CD14-positive monocyte (primary cell): ENCODE data around the gene SSBP4. TPM values are rescaled to one million over a fixed set of nuclear protein-coding genes. Genes with fewer than 3 reads are reported as not detected.

ENCODE experiments used
- DNase-seq, 3 donors: peaks; one replicate each; pipeline ENCODE4 v3.0.0-alpha.2; 2011 to 2022
- H2AFZ ChIP-seq: 2 replicates; pipeline ENCODE4 v1.6.0; 2012; ENCODE audit warnings: mild to moderate bottlenecking, low read depth, low read length, inconsistent platforms; ENCODE audit not compliant: insufficient read depth, poor library complexity, severe bottlenecking
- H3K27ac ChIP-seq, 2 donors: 1 replicate in 1 of 2; 2 replicates in 1 of 2; pipeline ENCODE4 v1.5.1; 2012 to 2013; ENCODE audit warnings: low read length in 2 of 2, control low read depth in 1 of 2, inconsistent platforms in 1 of 2, low read depth in 1 of 2, mild to moderate bottlenecking in 1 of 2
- H3K27me3 ChIP-seq, 2 donors: one replicate each; pipeline versions ENCODE4 v1.6.0 to v1.6.1; 2011 to 2013; ENCODE audit warnings: low read length in 2 of 2; ENCODE audit not compliant: control insufficient read depth in 2 of 2, insufficient read depth in 2 of 2
- H3K36me3 ChIP-seq, 2 donors: replicated peaks in 1 of 2; 1 replicate in 1 of 2; 2 replicates in 1 of 2; pipeline versions ENCODE4 v1.5.1 to v1.6.1; 2012 to 2013; ENCODE audit warnings: low read length in 2 of 2, control low read depth in 1 of 2, inconsistent platforms in 1 of 2, mild to moderate bottlenecking in 1 of 2; ENCODE audit not compliant: insufficient read depth in 2 of 2, control insufficient read depth in 1 of 2
- H3K4me1 ChIP-seq, 2 donors: 1 replicate in 1 of 2; 2 replicates in 1 of 2; pipeline versions ENCODE4 v1.5.1 to v1.6.1; 2012 to 2013; ENCODE audit warnings: low read length in 2 of 2, control low read depth in 1 of 2, inconsistent platforms in 1 of 2, mild to moderate bottlenecking in 1 of 2, moderate library complexity in 1 of 2; ENCODE audit not compliant: insufficient read depth in 2 of 2, control insufficient read depth in 1 of 2
- H3K4me2 ChIP-seq: replicated peaks from 2 replicates; pipeline ENCODE3; 2012; ENCODE audit warnings: low read length, moderate library complexity, mild to moderate bottlenecking; ENCODE audit not compliant: poor library complexity, severe bottlenecking; ENCODE audit errors: extremely low read depth
- H3K4me3 ChIP-seq, 3 experiments: fragments of 200-600 bp in 1 of 3; sonication (generic) in 1 of 3; replicated peaks in 1 of 3; 1 replicate in 2 of 3; 2 replicates in 1 of 3; pipeline ENCODE4 v1.5.1; 2011 to 2013; ENCODE audit warnings: low read length in 3 of 3, mild to moderate bottlenecking in 3 of 3, control low read depth in 2 of 3, low read depth in 2 of 3, inconsistent platforms in 1 of 3, moderate library complexity in 1 of 3
- H3K79me2 ChIP-seq: 2 replicates; pipeline ENCODE4 v1.6.0; 2012; ENCODE audit warnings: mild to moderate bottlenecking, control low read depth, inconsistent platforms, low read length, moderate library complexity; ENCODE audit not compliant: insufficient read depth
- H3K9ac ChIP-seq: 2 replicates; pipeline ENCODE4 v1.6.0; 2017; ENCODE audit warnings: low read length, mild to moderate bottlenecking; ENCODE audit not compliant: insufficient read depth, poor library complexity, severe bottlenecking
- H3K9me3 ChIP-seq, 2 donors: replicated peaks in 1 of 2; 1 replicate in 1 of 2; 2 replicates in 1 of 2; pipeline versions ENCODE4 v1.5.1 to v1.6.1; 2012 to 2013; ENCODE audit warnings: low read length in 2 of 2, control low read depth in 1 of 2; ENCODE audit not compliant: control insufficient read depth in 1 of 2, insufficient read depth in 1 of 2
- H4K20me1 ChIP-seq: 2 replicates; pipeline ENCODE4 v1.6.0; 2012; ENCODE audit warnings: mild to moderate bottlenecking, low read length, control low read depth, moderate library complexity; ENCODE audit not compliant: insufficient read depth
- H3K27ac Mint-ChIP-seq, 7 donors: one replicate each; pipeline ENCODE4 v1.8.0; 2020; ENCODE audit warnings: mild to moderate bottlenecking in 7 of 7, mixed read lengths in 7 of 7, moderate library complexity in 6 of 7, inconsistent platforms in 2 of 7
- H3K27me3 Mint-ChIP-seq, 3 donors: one replicate each; pipeline ENCODE4 v1.8.0; 2021 to 2022; ENCODE audit warnings: low read depth in 3 of 3, mild to moderate bottlenecking in 3 of 3, mixed read lengths in 3 of 3, moderate library complexity in 3 of 3, inconsistent platforms in 1 of 3
- H3K36me3 Mint-ChIP-seq, 2 donors: one replicate each; pipeline ENCODE4 v1.8.0; 2020; ENCODE audit warnings: mixed read lengths in 2 of 2, inconsistent platforms in 1 of 2, mild to moderate bottlenecking in 1 of 2
- H3K4me1 Mint-ChIP-seq: one replicate; pipeline ENCODE4 v1.8.0; 2020; ENCODE audit warnings: mild to moderate bottlenecking, mixed read lengths
- H3K4me3 Mint-ChIP-seq, 2 donors: one replicate each; pipeline ENCODE4 v1.8.0; 2020; ENCODE audit warnings: mild to moderate bottlenecking in 2 of 2, mixed read lengths in 2 of 2, moderate library complexity in 1 of 2
- H3K9me3 Mint-ChIP-seq, 7 donors: one replicate each; pipeline ENCODE4 v1.8.0; 2020 to 2022; ENCODE audit warnings: mixed read lengths in 7 of 7, mild to moderate bottlenecking in 6 of 7, moderate library complexity in 6 of 7, inconsistent platforms in 2 of 7
- WGBS: methylation state at CpG from one replicate; pipeline ENCODE4 v1.1.5; 2013; ENCODE audit warnings: missing lambda C conversion rate; ENCODE audit not compliant: insufficient coverage; 5-methylcytosine and 5-hydroxymethylcytosine counted together
- intact Hi-C, 2 donors: fragments of 100-400 bp; cut with micrococcal nuclease; formaldehyde crosslinking; loops; one replicate each; pipeline versions ENCODE4 v1.15.0 to v1.15.1; 2023
- polyA plus RNA-seq, 3 donors: library from polyadenylated mRNA; depleted of rRNA in 1 of 3; unstranded in 2 of 3; stranded (reverse) in 1 of 3; fragments of 300-500 nt in 2 of 3; fragments of >200 nt in 1 of 3; fragmentation: Illumina TruSeq in 2 of 3; gene quantifications; 1 replicate in 2 of 3; 2 replicates in 1 of 3; pipeline ENCODE4 v1.2.3, GENCODE V29; 2012 to 2021
- TF ChIP-seq, protein P1 (sequence below): fragments of 200-600 bp; IDR thresholded peaks from one replicate; pipeline ENCODE4 v1.8.0; 2022; ENCODE audit warnings: antibody characterized with exemption, mild to moderate bottlenecking

Gene SSBP4
- polyA plus RNA-seq, 3 donors, result 38.5 to 74.5 (median 48.3) TPM

DNA sequence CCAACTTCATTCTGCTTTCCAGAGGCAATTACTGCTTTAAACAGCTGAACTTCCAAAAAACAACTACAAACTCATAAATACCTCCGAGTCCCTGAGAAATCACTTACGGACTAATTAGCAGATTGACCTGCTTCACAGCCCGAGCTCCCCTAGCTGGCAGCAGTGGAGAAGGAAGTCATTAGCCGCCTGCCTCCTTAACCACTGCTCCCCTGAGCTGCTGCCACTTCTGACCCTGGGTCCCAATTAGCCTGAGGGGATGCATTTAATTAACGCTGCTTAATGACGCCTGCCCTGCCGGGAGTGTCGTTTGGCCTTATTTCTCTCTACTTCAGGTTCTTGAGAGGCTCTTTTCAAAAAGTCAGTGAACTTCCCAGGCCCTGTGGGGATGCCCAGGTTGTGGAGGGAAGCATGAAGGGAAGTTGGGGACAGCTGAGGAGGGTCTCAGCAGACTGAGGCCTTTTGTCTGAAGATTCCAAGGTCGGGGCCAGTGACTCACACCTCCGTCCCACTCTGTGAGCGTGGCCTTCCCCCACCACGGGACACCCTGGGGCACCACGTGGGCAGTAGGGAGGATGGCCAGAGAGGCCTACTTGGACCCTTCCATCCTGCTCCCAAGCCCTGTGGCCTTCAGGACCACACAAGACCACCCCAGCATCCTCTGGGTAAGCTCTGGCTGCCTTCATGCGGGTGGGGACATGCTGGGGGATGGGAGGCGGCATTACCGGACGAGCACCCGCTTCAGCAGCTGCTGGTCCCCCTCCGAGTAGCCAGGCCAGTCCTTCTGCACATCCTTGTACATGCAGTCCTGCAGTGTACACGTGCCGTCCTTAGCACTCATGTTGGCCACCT is 38.5 kb downstream of the SSBP4 start:
- Histone ChIP-seq H2AFZ (no peak overlapping the region), H3K79me2 (no peaks in the 10 kb centered on the region), H3K36me3 (peaks cover 69 to 90% of the 10 kb centered on the region in 2 donors), H3K9ac (no peak overlapping the region), H3K9me3 (no peaks in the 10 kb centered on the region), H3K4me1 (no peaks in the 10 kb centered on the region), H3K4me3 (no peak overlapping the region), H3K27ac (no peak overlapping the region), H4K20me1 (peaks cover 97% of the 10 kb centered on the region), H3K27me3 (no peaks in the 10 kb centered on the region), H3K4me2 (no peak overlapping the region)
- Mint-ChIP-seq H3K36me3 (peaks cover 76 to 96% of the 10 kb centered on the region in 2 donors), H3K27me3 (peaks cover 0 to 3% (median under 1%) of the 10 kb centered on the region in 3 donors), H3K9me3 (no peaks in the 10 kb centered on the region), H3K4me3 (no peak overlapping the region), H3K27ac (no peak overlapping the region), H3K4me1 (no peaks in the 10 kb centered on the region)
- WGBS, result 96% methylated on average over 21 of the region's 21 CpGs
- no peak for DNase-seq
- intact Hi-C loops, result loop anchor here in 1 of 2 donors (10.0 kb wide), 1 partner anchor 127 kb away; the partner anchor contains the start of gene REX1BD
- TF ChIP-seq, protein P1, sequence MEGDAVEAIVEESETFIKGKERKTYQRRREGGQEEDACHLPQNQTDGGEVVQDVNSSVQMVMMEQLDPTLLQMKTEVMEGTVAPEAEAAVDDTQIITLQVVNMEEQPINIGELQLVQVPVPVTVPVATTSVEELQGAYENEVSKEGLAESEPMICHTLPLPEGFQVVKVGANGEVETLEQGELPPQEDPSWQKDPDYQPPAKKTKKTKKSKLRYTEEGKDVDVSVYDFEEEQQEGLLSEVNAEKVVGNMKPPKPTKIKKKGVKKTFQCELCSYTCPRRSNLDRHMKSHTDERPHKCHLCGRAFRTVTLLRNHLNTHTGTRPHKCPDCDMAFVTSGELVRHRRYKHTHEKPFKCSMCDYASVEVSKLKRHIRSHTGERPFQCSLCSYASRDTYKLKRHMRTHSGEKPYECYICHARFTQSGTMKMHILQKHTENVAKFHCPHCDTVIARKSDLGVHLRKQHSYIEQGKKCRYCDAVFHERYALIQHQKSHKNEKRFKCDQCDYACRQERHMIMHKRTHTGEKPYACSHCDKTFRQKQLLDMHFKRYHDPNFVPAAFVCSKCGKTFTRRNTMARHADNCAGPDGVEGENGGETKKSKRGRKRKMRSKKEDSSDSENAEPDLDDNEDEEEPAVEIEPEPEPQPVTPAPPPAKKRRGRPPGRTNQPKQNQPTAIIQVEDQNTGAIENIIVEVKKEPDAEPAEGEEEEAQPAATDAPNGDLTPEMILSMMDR, result no peak

DNA sequence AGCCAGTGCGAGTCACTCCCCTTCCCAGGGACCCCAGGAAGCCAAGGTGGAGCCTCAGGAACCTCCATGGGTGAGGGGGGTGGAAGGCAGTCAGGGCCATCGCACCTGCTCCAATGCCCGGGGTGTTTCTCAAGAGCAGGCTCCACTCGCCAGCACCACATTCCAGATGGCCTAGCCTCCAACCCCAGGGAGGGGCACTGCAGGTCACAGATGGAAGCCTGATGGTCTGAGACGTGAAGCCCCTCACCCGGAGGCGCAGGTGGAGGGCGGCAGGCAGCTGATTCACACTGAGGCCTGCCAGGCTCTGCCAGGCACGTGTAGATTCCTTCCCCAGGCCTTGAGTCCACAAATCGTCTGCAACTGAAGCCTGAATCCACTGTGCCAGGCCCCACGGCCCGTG is 41.7 kb downstream of the SSBP4 start:
- H3K36me3 Mint-ChIP-seq, result peaks cover 81 to 97% of the 10 kb centered on the region in 2 donors

More for the DNA sequence above, 41.7 kb downstream of the SSBP4 start:
- H3K4me1 Mint-ChIP-seq, result peaks cover 10% of the 10 kb centered on the region
- no peak overlapping the region for H3K27ac Mint-ChIP-seq
- peaks cover 0 to 3% (median 0%) of the 10 kb centered on the region in 3 donors for H3K27me3 Mint-ChIP-seq
- peaks cover 15% of the 10 kb centered on the region for H3K79me2 ChIP-seq
- peaks cover 100% of the 10 kb centered on the region for H4K20me1 ChIP-seq
- intact Hi-C loops, result loop anchor here in 1 of 2 donors (5.0 kb wide), 1 partner anchor 126 kb away; the partner anchor contains the start of gene REX1BD
- H3K9me3 ChIP-seq, result no peaks in the 10 kb centered on the region
- H2AFZ ChIP-seq, result no peak overlapping the region
- TF ChIP-seq, protein P1, result no peak
- H3K27ac ChIP-seq, result no peak overlapping the region
- no peaks in the 10 kb centered on the region for H3K9me3 Mint-ChIP-seq
- no peak overlapping the region for H3K9ac ChIP-seq
- H3K4me3 ChIP-seq, result no peak overlapping the region
- H3K27me3 ChIP-seq, result no peaks in the 10 kb centered on the region
- H3K4me2 ChIP-seq, result no peak overlapping the region
- H3K4me1 ChIP-seq, result peaks cover 0 to 15% of the 10 kb centered on the region in 2 donors
- 95% methylated on average over 9 of the region's 12 CpGs for WGBS
- no peak overlapping the region for H3K4me3 Mint-ChIP-seq
- no peak for DNase-seq
- H3K36me3 ChIP-seq, result peaks cover 81 to 100% of the 10 kb centered on the region in 2 donors
